ENCODE data around the gene ITGB8.

ITGB8 gene

GRCh38 chr7:20441346-20441745 lies 110.6 kb downstream of the ITGB8 start:
- H3K4me3 ChIP-seq (ENCODE audit: low read depth, low read length): no peak overlapping the region
- no peak for TF ChIP-seq CTCF (IDR thresholded peaks at IDR 0.05; ENCODE audit: borderline replicate concordance, insufficient read depth, low read depth, low read length)

- H3K4me3 ChIP-seq (ENCODE audit: low read depth, low read length): no peak overlapping the region
- no peak for TF ChIP-seq CTCF (IDR thresholded peaks at IDR 0.05; ENCODE audit: borderline replicate concordance, insufficient read depth, low read depth, low read length)
These were observed 111.3 kb downstream of the ITGB8 start for GRCh38 chr7:20441991-20442441.

- no peak overlapping the region for H3K4me3 ChIP-seq (ENCODE audit: low read depth, low read length)
- TF ChIP-seq CTCF (IDR thresholded peaks at IDR 0.05; ENCODE audit: borderline replicate concordance, insufficient read depth, low read depth, low read length): no peak
These were observed 112.3 kb downstream of the ITGB8 start for GRCh38 chr7:20442951-20443350.

- H3K4me3 ChIP-seq (ENCODE audit: low read depth, low read length): no peak overlapping the region
- no peak for TF ChIP-seq CTCF (IDR thresholded peaks at IDR 0.05; ENCODE audit: borderline replicate concordance, insufficient read depth, low read depth, low read length)
These were observed 113.5 kb downstream of the ITGB8 start for GRCh38 chr7:20444030-20444800.

GRCh38 chr7:20447021-20447650 lies 116.4 kb downstream of the ITGB8 start:
- no peak for TF ChIP-seq CTCF (IDR thresholded peaks at IDR 0.05; ENCODE audit: borderline replicate concordance, insufficient read depth, low read depth, low read length)
- no peak overlapping the region for H3K4me3 ChIP-seq (ENCODE audit: low read depth, low read length)

- H3K4me3 ChIP-seq (ENCODE audit: low read depth, low read length): no peak overlapping the region
- TF ChIP-seq CTCF (IDR thresholded peaks at IDR 0.05; ENCODE audit: borderline replicate concordance, insufficient read depth, low read depth, low read length): no peak
These were observed 118.5 kb downstream of the ITGB8 start for GRCh38 chr7:20449176-20449575.

- H3K4me3 ChIP-seq (ENCODE audit: low read depth, low read length): no peak overlapping the region
- no peak for TF ChIP-seq CTCF (IDR thresholded peaks at IDR 0.05; ENCODE audit: borderline replicate concordance, insufficient read depth, low read depth, low read length)
These were observed 119.8 kb downstream of the ITGB8 start for GRCh38 chr7:20450536-20450935.

Data from GM12875 (cell line).